ENCODE results near the gene GABRG3.

GABRG3 gene

DNA sequence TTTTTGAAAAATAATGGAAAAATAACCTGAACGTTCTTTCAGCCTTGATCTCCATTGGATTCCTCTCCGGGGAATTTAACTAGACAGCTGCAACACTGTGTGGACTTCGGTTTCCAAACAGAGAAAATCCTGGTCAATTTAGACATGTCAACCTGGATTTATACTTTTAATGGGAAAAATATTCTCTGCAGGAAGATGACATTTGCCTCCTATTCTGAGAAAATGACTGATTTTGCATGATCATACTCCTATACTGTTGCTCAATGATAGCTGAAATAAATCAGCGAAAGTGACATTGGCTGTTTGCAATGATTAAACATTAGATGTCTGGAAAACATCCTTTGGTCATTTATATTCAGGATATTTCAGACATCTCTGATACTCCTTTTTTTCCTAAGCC lies 94.8 kb downstream of the GABRG3 start:
- DNase-seq = no peak

- no peak for DNase-seq
Observed at GRCh38 chr15:27066446-27066845, 95.5 kb downstream of the GABRG3 start.

- no peak for DNase-seq
Observed at GRCh38 chr15:27067175-27067574, 96.2 kb downstream of the GABRG3 start.

GRCh38 chr15:27070841-27071240 lies 99.9 kb downstream of the GABRG3 start:
- DNase-seq = no peak

DNA sequence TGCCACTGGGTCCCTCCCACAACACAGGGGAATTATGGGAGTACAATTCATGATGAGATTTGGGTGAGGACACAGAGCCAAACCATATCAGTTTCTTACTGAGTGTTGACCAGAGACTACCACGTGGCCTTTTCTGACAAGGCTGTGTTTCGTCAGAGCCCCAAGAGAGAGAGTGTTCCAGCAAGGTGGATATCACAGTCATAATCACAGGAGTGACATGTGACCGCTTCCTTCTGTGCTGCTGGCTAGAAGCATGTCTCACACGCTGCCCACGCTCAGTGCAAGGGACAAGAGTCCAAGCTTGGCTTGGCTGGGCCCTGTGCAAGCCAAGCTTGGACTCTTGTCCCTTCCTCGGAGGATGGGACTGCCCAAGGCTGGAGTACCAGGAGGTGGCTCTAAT lies 103.2 kb downstream of the GABRG3 start:
- DNase-seq = no peak

DNA sequence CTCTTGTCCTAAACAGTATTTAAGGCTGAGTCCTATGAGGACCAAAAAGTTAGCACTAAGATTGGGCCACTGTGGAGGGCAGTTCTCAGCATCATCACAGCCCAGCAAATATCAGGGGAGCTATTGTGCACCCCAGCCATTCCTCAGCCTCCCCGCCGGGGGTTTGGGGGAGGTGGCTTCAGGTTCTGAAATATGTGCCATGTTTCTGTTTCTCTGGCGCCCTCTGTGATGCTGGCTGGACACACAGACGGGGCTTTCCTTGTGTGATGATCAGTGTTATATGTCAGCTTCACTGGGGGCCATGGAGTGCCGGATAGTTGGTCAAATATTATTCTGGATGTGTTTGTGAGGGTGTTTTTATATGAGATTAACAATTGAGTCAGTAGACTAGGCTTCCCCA lies 106.8 kb downstream of the GABRG3 start:
- no peak for DNase-seq

- no peak for DNase-seq
Observed at GRCh38 chr15:27081676-27082418, 110.9 kb downstream of the GABRG3 start.

DNA sequence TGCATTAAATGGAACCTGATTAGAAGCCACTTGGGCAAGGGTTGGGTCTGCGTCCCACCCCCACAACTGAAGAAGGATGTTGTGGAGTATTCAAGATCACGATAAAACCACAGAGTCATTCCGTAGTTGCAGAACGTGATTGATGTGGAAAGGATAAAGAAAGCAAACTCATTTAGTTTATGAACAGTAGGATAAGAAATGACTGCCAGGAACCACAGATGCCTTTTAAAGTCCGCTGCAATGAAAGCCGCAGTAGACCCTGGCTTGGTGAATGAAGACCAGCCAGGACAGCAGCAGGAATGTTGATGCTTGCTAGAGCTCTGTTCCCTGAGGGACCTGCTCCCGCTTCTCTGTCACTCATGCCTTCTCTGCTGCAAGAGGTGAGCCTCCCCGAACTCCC lies 111.5 kb downstream of the GABRG3 start:
- DNase-seq = no peak

DNA sequence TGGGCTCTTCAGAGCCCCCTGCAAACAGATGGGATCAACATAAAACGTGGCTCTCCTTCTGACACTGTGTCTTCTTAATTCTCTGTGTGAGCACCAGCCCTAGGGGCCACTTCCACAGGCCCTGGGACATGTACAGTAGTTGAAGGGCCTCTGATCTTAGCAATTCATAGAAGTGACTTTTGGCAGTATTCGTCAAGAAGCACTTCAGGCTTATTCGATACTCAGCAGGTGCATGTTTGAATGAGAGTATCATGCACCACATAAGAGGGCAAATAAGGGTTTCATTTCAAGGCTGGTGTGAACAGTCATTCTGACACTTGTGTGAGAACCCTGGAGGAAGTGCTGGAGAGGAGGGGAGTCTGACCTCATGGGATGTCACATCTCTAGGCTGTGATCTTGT lies 113.9 kb downstream of the GABRG3 start:
- DNase-seq = no peak

DNA sequence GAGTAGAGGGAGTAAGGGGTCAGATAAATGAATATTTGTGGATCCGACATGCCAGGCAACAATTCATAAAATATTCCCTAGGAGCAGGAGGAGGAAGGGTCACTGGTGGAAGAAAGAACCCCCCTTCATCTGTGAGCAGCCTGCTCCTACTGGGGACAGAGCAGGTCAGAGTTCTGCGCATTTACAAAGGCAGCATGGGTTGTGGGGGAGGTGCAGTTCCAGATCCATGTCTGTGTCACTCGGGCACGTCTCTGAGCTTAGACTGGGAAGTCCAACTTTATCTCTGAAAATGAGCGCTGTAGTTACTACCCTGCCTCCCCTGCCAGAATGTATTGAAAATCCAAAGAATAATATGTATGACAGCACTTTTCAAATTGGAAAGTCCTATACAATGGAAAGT lies 115.2 kb downstream of the GABRG3 start:
- DNase-seq = no peak

GRCh38 chr15:27086805-27087204 lies 115.8 kb downstream of the GABRG3 start:
- DNase-seq = no peak

- no peak for DNase-seq
Observed at GRCh38 chr15:27087651-27088583, 116.9 kb downstream of the GABRG3 start.

GRCh38 chr15:27088584-27089232 lies 117.7 kb downstream of the GABRG3 start:
- no peak for DNase-seq

DNA sequence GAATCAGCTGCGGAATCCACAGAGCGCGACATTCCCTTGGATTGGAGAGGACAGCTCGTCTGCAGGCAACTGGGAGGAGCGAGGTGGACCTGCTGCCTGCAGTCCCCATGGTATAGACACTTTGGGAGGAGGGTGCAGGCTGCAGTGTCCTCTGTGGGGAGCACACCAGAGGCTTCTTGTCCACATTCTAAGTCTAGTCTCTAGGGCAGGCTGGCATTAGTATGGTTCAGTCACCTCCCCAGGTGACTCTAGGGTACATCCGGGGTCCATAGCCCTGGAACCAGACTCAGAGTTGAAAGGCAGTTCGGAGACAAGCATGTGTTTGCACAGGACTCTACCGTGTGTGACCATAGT lies 118.2 kb downstream of the GABRG3 start:
- no peak for DNase-seq

DNA sequence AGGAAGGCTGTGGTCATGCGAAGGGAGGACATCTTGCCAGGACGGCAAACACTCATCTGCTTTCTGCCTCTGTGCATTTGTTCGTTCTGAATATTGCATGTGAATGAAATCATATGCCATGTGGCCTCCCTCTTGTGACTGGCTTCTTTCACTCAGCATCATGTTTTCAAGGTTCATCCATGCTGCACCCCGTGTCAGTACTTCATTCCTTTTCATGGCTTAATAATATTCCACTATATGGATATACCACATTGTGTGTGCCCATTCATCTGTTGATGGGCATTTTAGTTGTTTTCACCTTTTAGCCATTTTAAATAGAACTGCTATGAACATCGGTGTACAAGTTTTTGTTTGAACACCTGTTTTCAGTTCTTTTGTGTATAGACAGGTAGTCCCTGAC lies 118.7 kb downstream of the GABRG3 start:
- DNase-seq = no peak

DNA sequence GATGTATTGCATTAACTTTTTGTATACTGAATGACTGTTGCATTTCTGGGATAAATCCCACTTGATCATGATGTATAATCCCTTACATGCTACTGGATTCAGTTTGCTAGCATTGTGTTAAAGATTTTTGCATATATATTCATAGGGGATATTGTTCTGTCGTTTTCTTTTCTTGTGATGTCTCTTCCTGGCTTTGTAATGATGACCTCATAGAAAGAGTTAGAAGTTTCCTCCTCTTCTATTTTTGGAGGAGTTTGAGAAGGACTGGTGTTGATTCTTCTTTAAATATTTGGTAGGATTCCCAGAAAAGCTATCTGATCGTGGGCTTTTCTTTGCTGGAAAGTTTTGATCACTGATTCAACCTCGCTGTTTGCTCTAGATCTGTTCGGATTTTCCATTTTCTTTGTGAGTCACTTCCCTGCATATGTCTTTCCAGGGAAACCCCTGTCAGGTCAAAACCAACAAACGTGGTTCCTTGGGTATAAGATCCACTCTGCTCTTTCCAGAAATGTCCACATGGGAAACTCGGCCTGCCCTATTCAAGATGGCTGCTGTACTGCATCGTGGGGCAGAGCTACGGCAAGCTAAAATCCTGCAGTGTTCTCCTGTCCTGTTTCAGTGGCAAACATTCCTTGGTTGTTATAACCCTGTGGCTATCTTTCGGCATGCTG lies 120.4 kb downstream of the GABRG3 start:
- no peak for DNase-seq

DNA sequence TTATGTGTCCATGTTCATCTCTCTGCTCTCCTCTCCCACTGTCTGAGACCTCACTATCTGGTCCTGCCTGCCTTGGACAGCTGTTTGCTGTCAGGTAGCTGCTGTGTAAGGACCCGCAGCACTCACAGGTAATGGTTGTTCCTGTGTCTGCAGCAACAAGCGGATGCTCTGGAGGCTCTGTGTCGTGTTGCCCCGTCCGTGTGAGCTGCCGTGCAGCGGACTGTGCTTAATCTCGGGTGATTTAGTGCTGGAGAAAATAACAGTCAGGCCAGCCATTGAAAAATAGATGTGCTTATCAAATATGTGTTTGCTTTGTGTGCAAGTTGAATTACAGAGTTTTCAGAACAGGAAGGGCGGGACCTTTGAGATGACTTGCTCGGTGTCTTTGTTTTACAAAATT lies 121.4 kb downstream of the GABRG3 start:
- no peak for DNase-seq

- DNase-seq = no peak
Observed at GRCh38 chr15:27094235-27094634, 123.3 kb downstream of the GABRG3 start.

- no peak for DNase-seq
Observed at GRCh38 chr15:27095886-27096624, 125.1 kb downstream of the GABRG3 start.

- DNase-seq = no peak
Observed at GRCh38 chr15:27097506-27097905, 126.5 kb downstream of the GABRG3 start.

GRCh38 chr15:27101982-27102381 lies 131.0 kb downstream of the GABRG3 start:
- no peak for DNase-seq

DNA sequence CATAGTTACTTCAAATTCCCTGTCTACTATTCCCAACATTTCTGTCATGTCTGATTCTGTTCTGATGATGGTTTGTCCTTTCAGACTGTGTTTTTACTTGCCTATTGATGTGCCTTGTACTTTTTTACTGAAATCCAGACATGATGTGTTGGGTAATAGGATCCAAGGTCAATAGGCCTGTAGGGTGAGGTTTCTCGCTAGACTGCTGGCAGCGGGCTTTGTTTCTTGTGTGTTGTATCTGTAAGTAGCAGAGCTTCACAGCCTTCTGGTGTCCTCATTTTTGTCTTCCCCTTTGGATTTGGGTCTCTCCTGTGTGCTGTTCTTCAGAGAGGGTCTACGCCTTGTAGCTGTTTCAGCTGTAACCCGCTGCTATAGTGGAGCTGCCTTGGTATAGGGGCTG lies 140.3 kb downstream of the GABRG3 start:
- DNase-seq = no peak

GRCh38 chr15:27114473-27114872 lies 143.5 kb downstream of the GABRG3 start:
- no peak for DNase-seq
